SIG-M5 (cell line): ENCODE results near the gene HSPA14.
"Not testable (repeated sequence)": the region's sequence is repeated elsewhere in the genome, so short reads cannot be mapped to it uniquely, and the experiment has no call there.

ENCODE experiments used
- DNase-seq: peaks from one replicate; lab custom pipeline; 2025; lab: John Stamatoyannopoulos, UW

The HSPA14 gene, protein sequence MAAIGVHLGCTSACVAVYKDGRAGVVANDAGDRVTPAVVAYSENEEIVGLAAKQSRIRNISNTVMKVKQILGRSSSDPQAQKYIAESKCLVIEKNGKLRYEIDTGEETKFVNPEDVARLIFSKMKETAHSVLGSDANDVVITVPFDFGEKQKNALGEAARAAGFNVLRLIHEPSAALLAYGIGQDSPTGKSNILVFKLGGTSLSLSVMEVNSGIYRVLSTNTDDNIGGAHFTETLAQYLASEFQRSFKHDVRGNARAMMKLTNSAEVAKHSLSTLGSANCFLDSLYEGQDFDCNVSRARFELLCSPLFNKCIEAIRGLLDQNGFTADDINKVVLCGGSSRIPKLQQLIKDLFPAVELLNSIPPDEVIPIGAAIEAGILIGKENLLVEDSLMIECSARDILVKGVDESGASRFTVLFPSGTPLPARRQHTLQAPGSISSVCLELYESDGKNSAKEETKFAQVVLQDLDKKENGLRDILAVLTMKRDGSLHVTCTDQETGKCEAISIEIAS

DNA sequence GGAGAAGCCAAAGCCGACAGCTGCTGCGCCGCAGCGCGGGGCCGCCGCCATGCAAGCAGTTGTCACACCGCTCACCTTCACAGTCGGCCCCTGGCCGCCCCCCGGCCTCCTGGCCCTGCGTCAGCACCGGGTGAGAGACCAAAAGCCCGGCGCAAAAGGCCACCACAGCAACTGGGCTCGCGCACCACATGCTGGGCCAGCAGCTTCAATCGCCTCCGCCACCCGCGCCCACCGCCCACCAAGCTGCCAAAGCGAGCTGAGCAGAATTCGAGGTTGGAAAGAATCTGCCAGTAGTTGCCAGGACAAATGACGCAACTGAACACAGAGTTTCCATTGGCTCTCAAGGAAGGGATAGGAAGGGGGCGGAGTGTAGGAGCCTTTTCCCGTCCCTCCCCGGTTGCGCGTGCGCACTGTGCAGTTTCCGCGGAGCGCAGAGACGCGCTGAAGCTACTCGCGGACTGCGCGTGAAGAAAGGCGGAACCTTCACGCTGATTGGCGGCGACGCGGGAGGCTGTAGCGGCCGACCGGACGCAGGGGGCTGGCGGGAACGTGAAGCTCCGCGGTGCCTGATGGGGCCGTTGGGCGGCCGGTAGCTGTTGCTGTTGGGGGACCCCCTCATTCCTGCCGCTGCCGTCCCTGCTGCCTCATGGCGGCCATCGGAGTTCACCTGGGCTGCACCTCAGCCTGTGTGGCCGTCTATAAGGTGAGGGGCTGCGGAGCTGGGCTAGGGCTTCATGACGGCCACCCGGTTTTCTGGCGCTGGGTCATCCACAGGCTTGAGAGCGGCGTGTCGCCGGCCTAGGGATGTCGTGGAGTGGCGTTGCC lies at the start of gene HSPA14, which contains the start of the genes CDNF and MSANTD7:
Gene HSPA14, plus strand, starts transcription at position 550 of the 825 bp plus-strand sequence. Its CDS starts 97 bp downstream, at position 647.
Gene CDNF, minus strand, starts transcription at position 281 of the 825 bp plus-strand sequence. Its CDS starts 91 bp downstream, at position 190.
Gene MSANTD7, plus strand, starts transcription at position 550 of the 825 bp plus-strand sequence. CDS start 3,979 bp downstream, outside the sequence.
- peak; percentile 77 for DNase-seq

DNA sequence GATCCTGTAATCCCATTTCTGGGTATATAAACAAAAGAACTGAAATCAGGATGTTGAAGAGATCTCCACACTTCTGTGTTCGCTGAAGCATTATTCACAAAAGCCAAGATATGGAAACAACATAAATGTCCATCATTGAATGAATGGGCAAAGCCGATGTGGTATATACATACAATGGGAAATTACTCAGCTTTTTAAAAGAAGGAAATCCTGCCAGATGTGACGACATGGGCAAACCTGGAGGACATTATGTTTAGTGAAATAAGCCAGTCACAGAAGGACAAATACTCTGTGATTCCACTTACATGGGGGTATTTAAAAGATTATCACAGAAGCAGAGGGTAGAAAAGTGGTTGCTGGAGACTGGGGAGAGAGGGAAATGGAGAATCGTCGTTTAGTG lies 39.5 kb upstream of the HSPA14 start:
- no peak for DNase-seq

- DNase-seq = no peak
Observed at GRCh38 chr10:14800397-14800796, 37.7 kb upstream of the HSPA14 start.

- no peak for DNase-seq
Observed at GRCh38 chr10:14801723-14802122, 36.4 kb upstream of the HSPA14 start.

GRCh38 chr10:14803827-14804226 lies 34.3 kb upstream of the HSPA14 start:
- DNase-seq = no peak

DNA sequence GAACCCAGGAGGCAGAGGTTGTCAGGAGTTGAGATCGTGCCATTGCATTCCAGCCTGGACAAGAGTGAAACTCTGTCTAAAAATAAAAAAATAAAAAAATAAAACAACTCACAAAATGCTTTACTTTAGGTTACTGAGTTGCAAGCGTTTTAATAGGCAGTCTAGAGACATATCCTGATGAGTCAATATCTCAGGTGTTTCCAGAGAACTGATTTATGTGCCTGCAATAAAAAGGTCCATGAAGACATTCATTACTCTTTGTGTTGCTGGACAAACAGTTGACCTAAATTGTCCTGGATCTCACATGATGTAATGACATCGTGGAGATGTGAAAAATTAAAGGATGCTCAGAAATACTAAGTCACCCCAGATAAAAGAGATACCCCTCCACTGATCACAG lies 31.8 kb upstream of the HSPA14 start:
- DNase-seq = no peak

DNA sequence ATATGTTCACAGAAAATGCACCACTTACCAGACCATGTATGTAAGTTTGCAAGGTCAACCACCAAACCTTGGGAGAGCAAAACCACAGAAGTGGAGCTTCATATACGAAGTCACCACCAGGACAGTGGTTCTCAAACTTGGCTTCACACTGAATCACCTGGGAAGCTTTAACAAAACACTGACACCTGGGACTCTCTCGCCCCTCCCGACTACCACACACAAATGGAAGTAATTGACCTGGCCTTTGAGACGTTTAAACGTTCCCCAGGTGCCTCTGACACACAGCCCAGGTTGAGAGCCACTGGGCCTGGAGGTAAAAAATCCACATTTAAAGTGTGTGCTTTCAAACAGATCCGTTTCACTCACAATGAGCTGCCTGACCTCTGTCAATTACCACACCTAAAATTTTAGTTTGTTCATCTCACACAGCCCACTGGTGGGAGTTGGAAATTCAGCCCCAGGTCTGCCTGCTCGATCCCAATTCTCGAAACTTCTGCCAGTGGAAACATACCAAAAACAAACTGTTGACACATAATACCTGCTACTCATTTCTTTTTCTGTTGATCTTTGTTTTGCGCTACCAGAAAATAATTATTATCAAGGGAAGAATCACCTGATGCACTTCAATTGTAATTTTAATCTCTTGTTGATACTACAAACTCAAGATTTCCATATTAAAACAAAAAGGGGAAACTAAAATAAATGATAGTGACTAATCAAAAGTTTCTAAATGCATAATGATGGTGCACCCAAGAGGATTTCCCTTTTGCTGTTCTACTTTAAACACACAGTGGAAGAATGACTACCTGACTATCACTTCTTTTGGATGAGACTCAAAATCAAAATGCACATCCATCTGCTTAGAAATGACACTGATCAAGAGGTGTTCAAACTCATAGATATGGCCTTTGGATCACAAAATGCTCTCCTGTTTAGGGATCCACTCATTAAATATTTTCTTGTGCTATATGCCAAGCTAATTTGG lies 26.8 kb upstream of the HSPA14 start:
- DNase-seq = no peak

- no peak for DNase-seq
Observed at GRCh38 chr10:14812271-14812670, 25.8 kb upstream of the HSPA14 start.

DNA sequence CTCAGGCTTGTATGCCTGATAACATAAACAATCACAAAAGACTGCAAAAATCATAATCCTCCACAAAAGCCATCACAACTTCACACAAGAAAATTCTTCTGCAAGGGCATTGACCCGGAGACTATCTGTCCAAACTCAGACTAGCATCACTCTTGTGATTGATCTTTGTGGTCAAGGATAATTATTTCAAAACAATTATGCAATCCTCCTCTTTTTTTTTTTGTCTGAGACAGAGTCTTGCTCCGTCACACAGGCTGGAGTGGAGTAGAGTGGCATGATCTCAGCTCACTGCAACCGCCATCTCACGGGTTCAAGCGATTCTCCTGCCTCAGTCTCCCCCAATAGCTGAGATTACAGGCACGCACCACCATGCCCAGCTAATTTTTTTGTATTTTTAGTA lies 22.4 kb upstream of the HSPA14 start:
- DNase-seq = no peak

DNA sequence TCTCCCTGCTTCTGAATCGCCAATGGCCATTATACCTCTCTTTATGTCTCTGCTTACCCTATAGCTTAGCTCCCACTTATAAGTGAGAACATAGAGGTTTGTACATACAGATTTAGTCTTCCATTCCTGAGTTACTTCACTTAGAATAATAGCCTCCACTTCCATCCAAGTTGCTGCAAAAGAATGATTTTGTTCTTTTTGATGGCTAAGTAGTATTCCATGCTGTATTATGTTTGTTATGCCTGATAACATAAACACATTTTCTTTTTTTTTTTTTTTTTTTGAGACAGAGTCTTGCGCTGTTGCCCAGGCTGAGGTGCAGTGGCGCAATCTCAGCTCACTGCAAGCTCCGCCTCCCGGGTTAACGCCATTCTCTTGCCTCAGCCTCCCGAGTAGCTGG lies 21.4 kb upstream of the HSPA14 start:
- DNase-seq = not testable (repeated sequence)

DNA sequence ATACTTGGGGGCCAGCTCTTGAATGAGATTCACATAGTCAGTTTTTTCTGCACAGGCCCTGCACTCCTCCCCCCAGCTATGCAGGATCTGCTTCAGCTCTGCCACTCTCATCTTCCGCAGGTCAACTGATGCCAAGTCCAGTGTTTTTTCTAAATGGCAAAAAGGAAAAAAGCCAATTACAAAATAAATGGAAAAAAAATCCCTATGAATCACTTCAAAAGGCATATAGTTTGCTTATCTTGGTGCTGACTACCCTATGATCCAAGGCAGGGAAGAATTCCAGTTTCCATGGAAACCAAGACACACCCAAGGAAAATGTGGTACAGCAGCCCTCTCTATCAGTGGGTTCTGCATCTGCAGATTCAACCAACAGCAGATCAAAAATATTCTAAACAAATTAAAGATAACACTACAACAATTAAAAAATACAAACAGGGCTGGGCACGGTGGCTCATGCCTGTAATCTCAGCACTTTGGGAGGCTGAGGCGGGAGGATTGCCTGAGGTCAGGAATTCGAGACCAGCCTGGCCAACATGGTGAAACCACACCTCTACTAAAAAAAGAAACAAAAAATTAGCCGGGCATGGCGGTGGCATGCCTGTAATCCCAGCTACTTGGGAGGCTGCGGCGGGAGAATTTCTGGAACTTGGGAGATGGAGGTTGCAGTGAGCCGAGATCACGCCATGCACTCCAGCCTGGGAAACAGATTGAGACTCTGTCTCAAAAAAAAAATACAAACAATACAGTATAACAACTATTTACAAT lies 17.9 kb upstream of the HSPA14 start:
- DNase-seq = no peak

DNA sequence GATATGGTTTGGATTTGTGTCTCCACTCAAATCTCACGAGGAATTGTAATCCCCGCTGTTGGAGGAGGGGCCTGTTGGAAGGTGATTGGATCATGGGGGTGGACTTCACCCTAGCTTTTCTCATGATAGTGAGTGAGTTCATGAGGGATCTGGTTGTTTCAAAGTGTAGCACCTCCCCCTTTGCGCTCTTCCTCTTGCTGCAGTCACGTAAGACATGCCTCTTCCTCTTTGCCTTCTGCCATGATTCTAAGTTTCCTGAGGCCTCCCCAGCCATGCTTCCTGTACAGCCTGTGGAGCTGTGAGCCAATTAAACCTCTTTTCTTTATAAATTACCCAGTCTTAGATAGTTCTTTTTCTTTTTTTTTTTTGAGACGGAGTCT lies 17.3 kb upstream of the HSPA14 start:
- no peak for DNase-seq

DNA sequence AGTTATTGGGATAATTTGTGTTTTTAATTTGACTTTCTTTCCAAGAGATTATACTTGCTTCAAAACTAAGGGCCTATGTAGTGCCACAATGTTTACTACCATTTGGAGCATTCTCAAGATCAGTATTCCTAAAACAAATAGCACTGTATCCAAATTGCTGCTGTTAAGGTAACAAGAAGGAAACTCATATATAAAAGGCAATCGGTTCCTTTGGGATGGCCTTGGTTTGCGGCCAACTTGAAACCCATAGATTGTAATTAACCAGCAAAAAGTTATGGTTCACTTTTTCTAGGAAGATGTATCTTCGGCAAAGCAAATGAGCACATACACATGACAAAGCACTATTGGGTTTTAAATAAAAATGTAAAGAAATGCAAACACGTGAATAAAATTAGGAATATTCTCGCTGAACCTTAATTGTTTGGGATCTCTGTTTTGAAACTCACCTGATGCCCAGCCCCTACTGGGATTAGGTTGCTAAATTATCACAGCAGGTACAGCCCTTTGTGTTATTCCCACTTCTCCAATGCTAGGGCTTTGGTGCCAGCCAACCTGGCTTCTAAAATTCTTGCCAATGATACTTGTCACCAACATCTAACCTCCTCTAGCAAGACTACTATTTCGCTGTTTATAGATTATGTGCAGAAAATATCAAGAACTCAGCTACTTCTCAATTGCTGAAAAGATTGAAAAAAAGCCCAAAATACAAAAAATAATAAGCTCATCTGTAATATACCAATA lies 16.3 kb upstream of the HSPA14 start:
- no peak for DNase-seq

DNA sequence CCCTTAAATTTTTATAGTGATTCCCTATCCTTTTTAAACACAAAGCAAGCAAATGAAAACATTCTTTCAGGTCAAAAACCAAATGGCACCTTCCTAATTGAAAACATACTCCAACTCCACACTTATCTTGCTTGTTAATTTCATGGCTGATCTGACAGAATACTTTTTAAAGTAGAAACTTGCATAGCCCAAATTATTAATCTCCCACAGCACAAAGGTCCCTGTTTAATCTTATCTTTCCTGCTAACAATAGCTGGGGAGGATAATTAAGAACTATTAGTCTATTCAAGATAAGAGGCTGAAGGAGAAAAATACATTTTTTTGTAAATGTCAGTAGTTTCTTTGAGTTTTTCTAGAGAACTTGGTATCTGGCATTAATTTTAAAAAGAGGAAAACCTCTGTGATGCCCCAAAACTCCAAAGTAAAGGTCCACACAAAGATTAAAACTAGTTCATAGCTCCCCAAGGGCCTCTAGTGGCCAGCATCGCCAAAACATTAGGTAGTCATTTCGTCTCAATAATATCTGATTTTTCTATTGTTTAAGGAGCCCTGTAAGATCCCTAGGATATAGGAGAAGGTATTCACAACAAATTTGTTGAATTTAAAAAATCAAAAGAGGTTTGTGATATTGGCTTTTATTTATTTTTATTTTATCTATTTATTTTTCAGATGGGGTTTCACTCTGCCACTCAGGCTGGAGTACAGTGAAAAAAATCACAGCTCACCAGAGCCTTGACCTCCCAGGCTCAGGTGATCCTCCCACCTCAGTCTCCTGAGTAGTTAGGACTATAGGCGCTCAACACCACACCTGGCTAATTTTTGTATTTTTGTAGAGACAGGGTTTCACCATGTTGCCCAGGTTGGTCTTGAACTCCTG lies 15.0 kb upstream of the HSPA14 start:
- no peak for DNase-seq

GRCh38 chr10:14823966-14824365 lies 14.1 kb upstream of the HSPA14 start:
- DNase-seq = no peak

- DNase-seq = no peak
Observed at GRCh38 chr10:14826076-14826829, 11.9 kb upstream of the HSPA14 start.

DNA sequence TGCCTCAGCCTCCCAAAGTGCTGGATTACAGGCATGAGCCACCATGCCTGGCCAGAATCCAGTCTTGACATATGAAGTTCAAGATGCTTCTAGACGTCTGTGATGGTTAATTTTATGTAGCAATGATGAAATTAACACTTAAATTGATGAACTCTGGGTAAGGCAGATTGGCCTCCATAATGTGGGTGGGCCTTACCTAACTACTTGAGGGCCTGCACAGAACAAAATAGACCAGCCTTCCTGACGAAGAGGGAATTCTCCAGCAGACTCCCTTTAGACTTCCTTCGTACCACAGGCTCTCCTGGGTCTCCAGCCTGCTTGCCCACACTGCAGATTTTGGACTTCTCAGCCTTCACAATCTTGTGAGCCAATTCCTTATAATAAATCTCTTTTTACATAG lies 5.0 kb upstream of the HSPA14 start:
- DNase-seq = no peak

DNA sequence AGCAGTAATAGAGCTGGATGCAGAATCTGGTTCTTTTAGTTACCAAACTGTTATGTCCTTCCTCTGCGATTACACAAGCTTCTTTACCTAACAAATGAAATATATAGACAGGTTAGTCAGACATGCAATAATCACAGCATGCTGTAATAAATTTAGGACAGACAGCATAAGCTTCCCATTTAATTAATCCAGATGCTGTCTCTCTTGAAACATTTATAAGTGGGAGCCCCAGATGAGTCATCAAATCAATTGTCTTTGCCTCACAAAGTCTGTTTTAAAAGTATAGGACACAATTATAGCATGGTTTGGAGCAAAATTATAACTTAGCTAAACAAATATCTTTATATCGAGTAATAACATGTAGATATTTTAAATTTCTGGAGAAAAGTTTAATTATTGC lies 1.9 kb upstream of the HSPA14 start:
- no peak for DNase-seq
